CD8-positive, alpha-beta memory T cell (primary cell): ENCODE measurements around the gene LAG3. TPM values are rescaled to one million over a fixed set of nuclear protein-coding genes. Genes with fewer than 3 reads are reported as not detected.
A peak's percentile ranks its signal among the peaks of the same experiment; 100 is the strongest.
"Not testable (repeated sequence)": the region's sequence is repeated elsewhere in the genome, so short reads cannot be mapped to it uniquely, and the experiment has no call there.

Experiments
- CTCF ChIA-PET: fragments of 350-600 bp; sonication (Branson Sonifier 250); formaldehyde crosslinking; loops from one replicate; lab custom pipeline; 2021; ENCODE audit warnings: antibody characterized with exemption; lab: Charles Lee
- POLR2A ChIA-PET: fragments of 350-600 bp; sonication (Branson Sonifier 250); formaldehyde crosslinking; loops from one replicate; lab custom pipeline; 2021; ENCODE audit warnings: antibody characterized with exemption; lab: Charles Lee
- DNase-seq, 5 donors: peaks; one replicate each; pipeline versions ENCODE4 v3.0.0 to v3.0.0-alpha.2; 2020 to 2022; ENCODE audit warnings: mixed read lengths in 1 of 5
- H3K27ac ChIP-seq: one replicate; pipeline ENCODE4 v1.7.0; 2013; ENCODE audit warnings: low read depth, mild to moderate bottlenecking, low read length, moderate library complexity
- H3K27me3 ChIP-seq: 2 replicates; pipeline ENCODE4 v1.7.0; 2013; ENCODE audit warnings: low read length, mild to moderate bottlenecking; ENCODE audit not compliant: insufficient read depth, poor library complexity, severe bottlenecking
- H3K36me3 ChIP-seq: 2 replicates; pipeline ENCODE4 v1.7.0; 2013; ENCODE audit warnings: mild to moderate bottlenecking, low read length, moderate library complexity; ENCODE audit not compliant: insufficient read depth
- H3K4me1 ChIP-seq: 2 replicates; pipeline ENCODE4 v1.7.0; 2013; ENCODE audit warnings: mild to moderate bottlenecking, low read length, moderate library complexity; ENCODE audit not compliant: insufficient read depth
- H3K4me3 ChIP-seq: 2 replicates; pipeline ENCODE4 v1.7.0; 2013; ENCODE audit warnings: mild to moderate bottlenecking, low read length
- H3K9me3 ChIP-seq: 2 replicates; pipeline ENCODE4 v1.7.0; 2013; ENCODE audit warnings: mild to moderate bottlenecking, low read length
- H3K27ac Mint-ChIP-seq, 8 donors: one replicate each; pipeline ENCODE4 v1.8.0; 2020 to 2021; ENCODE audit warnings: mixed read lengths in 8 of 8, mild to moderate bottlenecking in 6 of 8, inconsistent platforms in 3 of 8, moderate library complexity in 3 of 8
- H3K27me3 Mint-ChIP-seq, 2 donors: one replicate each; pipeline ENCODE4 v1.8.0; 2020 to 2021; ENCODE audit warnings: mixed read lengths in 2 of 2, mild to moderate bottlenecking in 1 of 2, moderate library complexity in 1 of 2
- H3K36me3 Mint-ChIP-seq, 3 donors: one replicate each; pipeline ENCODE4 v1.8.0; 2020 to 2021; ENCODE audit warnings: mixed read lengths in 3 of 3, inconsistent platforms in 1 of 3, mild to moderate bottlenecking in 1 of 3
- H3K4me1 Mint-ChIP-seq, 3 donors: one replicate each; pipeline ENCODE4 v1.8.0; 2020 to 2021; ENCODE audit warnings: mixed read lengths in 3 of 3, inconsistent platforms in 1 of 3, mild to moderate bottlenecking in 1 of 3
- H3K4me3 Mint-ChIP-seq, 7 donors: one replicate each; pipeline ENCODE4 v1.8.0; 2020 to 2021; ENCODE audit warnings: mixed read lengths in 7 of 7, mild to moderate bottlenecking in 6 of 7, moderate library complexity in 4 of 7, inconsistent platforms in 2 of 7
- H3K9me3 Mint-ChIP-seq, 5 donors: one replicate each; pipeline ENCODE4 v1.8.0; 2020 to 2022; ENCODE audit warnings: mixed read lengths in 5 of 5, mild to moderate bottlenecking in 3 of 5, moderate library complexity in 2 of 5, inconsistent platforms in 1 of 5
- polyA plus RNA-seq: library from polyadenylated mRNA; unstranded; fragments of 300-500 nt; fragmentation: Illumina TruSeq; gene quantifications from one replicate; pipeline ENCODE4 v1.2.3, GENCODE V29; 2021
- total RNA-seq, 2 experiments: library from RNA; stranded (reverse); gene quantifications; one replicate each; pipeline ENCODE4 v1.2.3, GENCODE V29; 2021

Gene LAG3
- total and polyA plus RNA-seq, 3 experiments from 2014 or later: 37.3 to 245 (median 236) TPM

- CTCF ChIA-PET: interaction anchor here (1.0 to 3.2 kb wide), 2 partner anchors 11 to 58 kb away, joined by 3 to 11 read pairs; partner anchors contain the start of gene COPS7A
- H3K27me3 Mint-ChIP-seq: no peaks in the 10 kb centered on the region
- no peaks in the 10 kb centered on the region for H3K27me3 ChIP-seq
- H3K9me3 ChIP-seq: no peaks in the 10 kb centered on the region
- no peak overlapping the region for H3K4me3 ChIP-seq
- H3K36me3 Mint-ChIP-seq: peaks cover 7 to 52% (median 23%) of the 10 kb centered on the region in 3 donors
- no peak for DNase-seq
- H3K9me3 Mint-ChIP-seq: no peaks in the 10 kb centered on the region
- peaks cover 3 to 5% (median 5%) of the 10 kb centered on the region in 3 donors for H3K4me1 Mint-ChIP-seq
- H3K4me1 ChIP-seq: no peaks in the 10 kb centered on the region
- peaks cover 18% of the 10 kb centered on the region for H3K36me3 ChIP-seq
- no peak overlapping the region for H3K4me3 Mint-ChIP-seq
- H3K27ac Mint-ChIP-seq: peak overlapping the region in 3 of 8 donors; percentile 33 to 68 (median 54)
- H3K27ac ChIP-seq: no peak overlapping the region
- POLR2A ChIA-PET: no interaction called here
Observed at GRCh38 chr12:6734506-6735387, 37.6 kb upstream of the LAG3 start.

DNA sequence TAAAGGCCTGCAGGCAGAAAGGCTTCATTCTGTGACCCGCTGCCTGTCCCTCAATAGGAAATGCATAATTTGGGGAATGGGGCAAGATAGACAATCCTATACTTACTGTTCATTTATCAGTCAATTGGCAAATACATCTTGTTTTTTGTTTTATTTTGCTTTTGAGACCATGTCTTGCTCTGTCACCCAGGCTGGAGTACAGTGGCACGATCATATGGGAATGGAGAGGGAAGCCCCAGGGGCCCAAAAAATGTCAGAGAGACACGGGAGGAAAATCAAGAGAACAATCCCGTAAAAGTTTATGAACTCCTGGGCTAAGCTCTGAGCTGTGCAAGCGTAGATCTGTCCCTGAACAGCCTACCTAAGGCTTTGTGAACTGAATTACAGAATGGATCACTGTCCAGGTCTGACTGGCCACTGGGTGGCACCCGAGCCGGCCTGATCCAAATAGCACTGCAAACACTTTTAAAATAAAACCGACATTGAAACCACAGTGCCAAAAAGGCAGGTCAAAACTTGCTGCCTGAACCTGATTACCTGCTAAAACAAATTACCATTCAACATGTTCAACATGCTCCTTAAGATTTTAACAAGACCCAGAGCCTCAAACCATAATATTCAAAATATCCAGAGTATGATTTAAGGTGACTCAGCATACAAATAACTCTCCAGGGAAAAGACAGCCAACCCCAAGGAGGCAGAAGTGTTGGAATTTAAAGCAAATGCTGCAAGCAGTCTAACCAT lies 36.7 kb upstream of the LAG3 start:
- H3K4me3 ChIP-seq: no peak overlapping the region
- Mint-ChIP-seq H3K36me3 (peaks cover 7 to 43% (median 19%) of the 10 kb centered on the region in 3 donors), H3K27me3 (no peaks in the 10 kb centered on the region), H3K27ac (peak overlapping the region in 2 of 8 donors; percentile 26 to 54), H3K9me3 (no peaks in the 10 kb centered on the region), H3K4me3 (no peak overlapping the region), H3K4me1 (peaks cover 3 to 5% (median 5%) of the 10 kb centered on the region in 3 donors)
- ChIA-PET CTCF (interaction anchor here (1.0 kb wide), 1 partner anchor 17 kb away, joined by 3 read pairs; the partner anchor contains the start of gene MLF2), POLR2A (no interaction called here)
- no peaks in the 10 kb centered on the region for H3K27me3 ChIP-seq
- no peaks in the 10 kb centered on the region for H3K9me3 ChIP-seq
- peaks cover 9% of the 10 kb centered on the region for H3K36me3 ChIP-seq
- no peaks in the 10 kb centered on the region for H3K4me1 ChIP-seq
- DNase-seq: peak in 4 of 5 donors; percentile 6 to 57 (median 10)
- H3K27ac ChIP-seq: no peak overlapping the region

DNA sequence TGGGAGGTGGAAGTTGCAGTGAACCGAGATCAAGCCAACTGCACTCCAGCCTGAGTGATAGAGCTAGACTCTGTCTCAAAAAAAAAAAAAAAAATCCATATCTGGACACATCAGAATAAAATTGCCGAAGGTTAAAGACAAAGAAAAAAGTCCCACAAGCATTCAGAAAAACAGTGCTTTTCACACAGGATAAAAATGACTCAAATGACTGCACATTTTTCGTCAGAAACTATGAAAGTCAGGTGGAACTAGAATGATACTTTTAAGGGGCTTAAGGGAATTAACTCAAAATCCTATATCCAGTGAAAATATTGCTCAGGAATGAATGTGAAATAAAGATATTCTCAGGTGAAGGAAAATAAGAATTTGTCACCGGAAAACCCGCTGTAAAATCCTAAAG lies 35.6 kb upstream of the LAG3 start:
- no peaks in the 10 kb centered on the region for H3K27me3 Mint-ChIP-seq
- CTCF ChIA-PET: interaction anchor here (1.0 to 1.2 kb wide), 2 partner anchors 16 to 42 kb away, joined by 3 to 5 read pairs; partner anchors contain the start of gene MLF2
- H3K4me1 Mint-ChIP-seq: peaks cover 3 to 5% (median 5%) of the 10 kb centered on the region in 3 donors
- peaks cover 4 to 33% (median 11%) of the 10 kb centered on the region in 3 donors for H3K36me3 Mint-ChIP-seq
- H3K9me3 Mint-ChIP-seq: no peaks in the 10 kb centered on the region
- H3K4me3 Mint-ChIP-seq: no peak overlapping the region
- H3K9me3 ChIP-seq: no peaks in the 10 kb centered on the region
- H3K4me3 ChIP-seq: no peak overlapping the region
- H3K27me3 ChIP-seq: no peaks in the 10 kb centered on the region
- DNase-seq: no peak
- no peaks in the 10 kb centered on the region for H3K36me3 ChIP-seq
- H3K4me1 ChIP-seq: no peaks in the 10 kb centered on the region
- peak overlapping the region in 1 of 8 donors; percentile 46 for H3K27ac Mint-ChIP-seq
- H3K27ac ChIP-seq: no peak overlapping the region
- POLR2A ChIA-PET: no interaction called here

- H3K9me3 Mint-ChIP-seq, CTCF ChIA-PET: not testable (repeated sequence)
Observed at GRCh38 chr12:6742080-6742479, 30.2 kb upstream of the LAG3 start.

GRCh38 chr12:6742834-6743233 lies 29.5 kb upstream of the LAG3 start:
- H3K9me3 Mint-ChIP-seq: no peaks in the 10 kb centered on the region
- Histone ChIP-seq H3K27ac (no peak overlapping the region), H3K4me3 (no peak overlapping the region), H3K36me3 (peaks cover 4% of the 10 kb centered on the region), H3K4me1 (peaks cover 15% of the 10 kb centered on the region), H3K27me3 (no peaks in the 10 kb centered on the region), H3K9me3 (no peaks in the 10 kb centered on the region)
- H3K4me3 Mint-ChIP-seq: no peak overlapping the region
- no peak overlapping the region for H3K27ac Mint-ChIP-seq
- CTCF ChIA-PET: no interaction called here
- H3K36me3 Mint-ChIP-seq: peaks cover 0 to 25% (median 8%) of the 10 kb centered on the region in 3 donors
- no peak for DNase-seq
- POLR2A ChIA-PET: no interaction called here
- H3K27me3 Mint-ChIP-seq: no peaks in the 10 kb centered on the region
- H3K4me1 Mint-ChIP-seq: peaks cover 6 to 14% (median 12%) of the 10 kb centered on the region in 3 donors

More at GRCh38 chr12:6742080-6742479, 30.2 kb upstream of the LAG3 start:
- H3K4me3 Mint-ChIP-seq, H3K9me3 ChIP-seq, POLR2A ChIA-PET, DNase-seq, H3K4me3 ChIP-seq, H3K27me3 ChIP-seq, H3K27me3 Mint-ChIP-seq, H3K36me3 ChIP-seq, H3K27ac ChIP-seq: not testable (repeated sequence)
- peaks cover 15% of the 10 kb centered on the region for H3K4me1 ChIP-seq
- Mint-ChIP-seq H3K36me3 (peaks cover 0 to 18% (median under 1%) of the 10 kb centered on the region in 3 donors), H3K27ac (peak overlapping the region in 1 of 8 donors; percentile 91), H3K4me1 (peaks cover 6 to 14% (median 9%) of the 10 kb centered on the region in 3 donors)

DNA sequence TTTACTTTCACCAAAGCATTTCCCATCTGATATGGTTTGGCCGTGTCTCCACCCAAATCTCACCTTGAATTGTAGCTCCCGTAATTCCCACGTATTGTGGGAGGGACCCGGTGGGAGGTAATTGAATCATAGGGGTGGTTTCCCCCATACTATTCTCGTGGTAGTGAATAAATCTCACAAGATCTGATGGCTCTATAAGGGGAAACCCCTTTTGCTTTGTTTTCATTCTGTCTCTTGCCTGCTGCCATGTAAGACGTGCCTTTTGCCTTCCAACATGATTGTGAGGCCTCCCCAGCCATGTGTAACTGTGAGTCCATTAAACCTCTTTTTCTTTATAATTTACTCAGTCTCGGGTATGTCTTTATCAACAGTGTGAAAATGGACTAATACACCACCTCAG lies 29.0 kb upstream of the LAG3 start:
- H3K27me3 Mint-ChIP-seq, DNase-seq, POLR2A ChIA-PET, H3K9me3 ChIP-seq, H3K27me3 ChIP-seq, H3K4me3 ChIP-seq, H3K27ac ChIP-seq, H3K4me3 Mint-ChIP-seq, H3K9me3 Mint-ChIP-seq, H3K36me3 ChIP-seq: not testable (repeated sequence)
- CTCF ChIA-PET: interaction anchor here (1.0 kb wide), 1 partner anchor 35 kb away, joined by 3 read pairs; no protein-coding TSS in a partner anchor
- Mint-ChIP-seq H3K4me1 (peaks cover 8 to 16% (median 14%) of the 10 kb centered on the region in 3 donors), H3K36me3 (peaks cover 0 to 30% (median 13%) of the 10 kb centered on the region in 3 donors), H3K27ac (peak overlapping the region in 1 of 8 donors; percentile 26)
- peaks cover 15% of the 10 kb centered on the region for H3K4me1 ChIP-seq

DNA sequence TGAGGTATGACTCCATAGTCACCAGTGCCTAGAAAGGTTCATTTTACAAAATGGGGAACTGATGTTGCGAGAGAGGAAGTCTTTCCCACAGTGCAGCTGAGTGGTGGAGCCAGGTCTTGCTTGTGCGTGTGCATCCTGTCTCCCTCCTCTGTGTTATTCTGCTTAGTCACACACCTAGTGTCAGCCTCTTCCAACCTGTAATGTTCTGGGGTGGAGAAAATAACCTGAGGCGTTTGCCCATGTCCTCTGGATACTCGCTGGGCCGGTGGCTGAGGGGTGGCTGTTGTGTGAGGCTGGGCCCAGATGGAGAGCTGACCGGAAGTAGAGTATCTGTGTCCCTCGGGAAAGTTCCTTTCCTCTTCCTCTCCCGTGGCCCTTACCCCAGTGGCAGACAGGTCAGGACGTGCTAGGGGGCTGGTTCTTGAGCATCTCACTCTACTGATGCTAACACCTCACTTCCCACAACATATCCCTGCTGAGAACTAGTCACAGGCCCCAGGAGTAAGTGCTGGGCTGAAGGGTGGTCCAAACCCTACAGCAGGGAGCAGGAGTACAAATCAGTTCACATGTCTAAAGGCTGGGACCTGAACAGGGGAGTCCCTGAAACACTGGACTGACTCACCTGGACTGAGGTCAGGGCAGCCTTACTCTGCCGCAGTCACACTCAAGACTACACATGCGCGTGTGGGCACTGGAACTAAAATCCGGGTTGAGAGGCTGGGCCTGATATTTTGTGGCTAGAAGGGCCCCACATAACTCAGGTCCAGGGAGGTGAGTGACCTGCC lies 26.4 kb upstream of the LAG3 start:
- H3K9me3 Mint-ChIP-seq: no peaks in the 10 kb centered on the region
- DNase-seq: no peak

More for the DNA sequence above, 26.4 kb upstream of the LAG3 start:
- Histone ChIP-seq H3K4me3 (no peak overlapping the region), H3K36me3 (peaks cover 21% of the 10 kb centered on the region), H3K4me1 (peaks cover 15% of the 10 kb centered on the region), H3K27ac (no peak overlapping the region), H3K27me3 (no peaks in the 10 kb centered on the region), H3K9me3 (no peaks in the 10 kb centered on the region)
- peaks cover 12 to 19% (median 16%) of the 10 kb centered on the region in 3 donors for H3K4me1 Mint-ChIP-seq
- CTCF ChIA-PET: no interaction called here
- peak overlapping the region in 6 of 8 donors; percentile 12 to 85 (median 62) for H3K27ac Mint-ChIP-seq
- H3K4me3 Mint-ChIP-seq: no peak overlapping the region
- H3K36me3 Mint-ChIP-seq: peaks cover 0 to 56% (median 18%) of the 10 kb centered on the region in 3 donors
- no peaks in the 10 kb centered on the region for H3K27me3 Mint-ChIP-seq
- POLR2A ChIA-PET: no interaction called here
